ENCODE measurements around the gene COL8A2.

The COL8A2 gene

GRCh38 chr1:36087233-36088123 is 37.5 kb downstream of the COL8A2 start:
- POLR2A ChIA-PET: interaction anchor here (0.6 to 2.0 kb wide), 5 partner anchors 14 to 204 kb away, joined by 3 to 6 read pairs (median 4); partner anchors contain the start of genes AGO1, AGO3 and TRAPPC3
- peak; percentile 6 for DNase-seq (ENCODE audit: extremely low spot score)
- CTCF ChIA-PET: interaction anchor here (0.8 to 1.7 kb wide), 4 partner anchors 33 to 73 kb away, joined by 3 to 6 read pairs (median 4); no protein-coding TSS in a partner anchor
- TF ChIP-seq BHLHE40 (IDR thresholded peaks at IDR 0.05; ENCODE audit: borderline replicate concordance): no peak

- ChIA-PET CTCF (interaction anchor here (0.7 to 1.7 kb wide), 6 partner anchors 32 to 230 kb away, joined by 3 to 6 read pairs (median 3); no protein-coding TSS in a partner anchor), POLR2A (interaction anchor here (0.8 to 2.0 kb wide), 6 partner anchors 8 to 204 kb away, joined by 3 to 6 read pairs (median 4); partner anchors contain the start of genes AGO1 and AGO3)
- DNase-seq (ENCODE audit: extremely low spot score): no peak
- TF ChIP-seq CTBP1 (IDR thresholded peaks at IDR 0.05; ENCODE audit: borderline replicate concordance) (no peak), L3MBTL2 (conservative IDR thresholded peaks at IDR 0.05) (no peak), NFRKB (IDR thresholded peaks at IDR 0.05) (no peak), BHLHE40 (IDR thresholded peaks at IDR 0.05; ENCODE audit: borderline replicate concordance) (no peak), ELF4 (IDR thresholded peaks at IDR 0.05) (no peak), PKNOX1 (IDR thresholded peaks at IDR 0.05) (no peak), HDGF (IDR thresholded peaks at IDR 0.05; ENCODE audit: borderline replicate concordance) (no peak), FOXM1 (IDR thresholded peaks at IDR 0.05; ENCODE audit: borderline replicate concordance) (no peak), SUZ12 (IDR thresholded peaks at IDR 0.05) (no peak), FOXA1 (IDR thresholded peaks at IDR 0.05) (no peak)
Measured at GRCh38 chr1:36086529-36087232, 38.3 kb downstream of the COL8A2 start.

- no peak for DNase-seq (ENCODE audit: extremely low spot score)
- TF ChIP-seq SP1 (IDR thresholded peaks at IDR 0.05): no peak
- TF ChIP-seq TARDBP (IDR thresholded peaks at IDR 0.05): no peak
- TF ChIP-seq ARNT (IDR thresholded peaks at IDR 0.05): no peak
- CTCF ChIA-PET: interaction anchor here (0.7 to 1.7 kb wide), 5 partner anchors 31 to 229 kb away, joined by 3 to 6 read pairs (median 3); no protein-coding TSS in a partner anchor
- POLR2A ChIA-PET: interaction anchor here (0.8 to 2.0 kb wide), 5 partner anchors 9 to 203 kb away, joined by 3 to 6 read pairs (median 3); partner anchors contain the start of gene AGO1
Measured at GRCh38 chr1:36085686-36086526, 39.1 kb downstream of the COL8A2 start.

- ChIA-PET CTCF (interaction anchor here (0.7 kb wide), 1 partner anchor 813 kb away, joined by 3 read pairs; no protein-coding TSS in a partner anchor), POLR2A (no interaction called here)
- TF ChIP-seq FOXK2 (IDR thresholded peaks at IDR 0.05) (no peak), PKNOX1 (IDR thresholded peaks at IDR 0.05) (no peak), FOXA1 (IDR thresholded peaks at IDR 0.05) (no peak)
- DNase-seq (ENCODE audit: extremely low spot score): no peak
Measured at GRCh38 chr1:36085126-36085525, 39.9 kb downstream of the COL8A2 start.

GRCh38 chr1:36084497-36085115 is 40.4 kb downstream of the COL8A2 start:
- ChIA-PET CTCF (interaction anchor here (0.7 to 0.8 kb wide), 2 partner anchors 12 to 813 kb away, joined by 3 read pairs; no protein-coding TSS in a partner anchor), POLR2A (interaction anchor here (1.0 kb wide), 1 partner anchor 154 kb away, joined by 3 read pairs; the partner anchor contains the start of gene AGO3)
- TF ChIP-seq FOXM1 (IDR thresholded peaks at IDR 0.05; ENCODE audit: borderline replicate concordance) (no peak), SP1 (IDR thresholded peaks at IDR 0.05) (no peak), CTBP1 (IDR thresholded peaks at IDR 0.05; ENCODE audit: borderline replicate concordance) (no peak), NFRKB (IDR thresholded peaks at IDR 0.05) (no peak), PKNOX1 (IDR thresholded peaks at IDR 0.05) (no peak), ZNF384 (IDR thresholded peaks at IDR 0.05) (no peak), TARDBP (IDR thresholded peaks at IDR 0.05) (no peak), ARNT (IDR thresholded peaks at IDR 0.05) (no peak), ELF4 (IDR thresholded peaks at IDR 0.05) (no peak), FOXA1 (IDR thresholded peaks at IDR 0.05) (no peak), BHLHE40 (IDR thresholded peaks at IDR 0.05; ENCODE audit: borderline replicate concordance) (no peak), FOXK2 (IDR thresholded peaks at IDR 0.05) (no peak), L3MBTL2 (conservative IDR thresholded peaks at IDR 0.05) (no peak)
- DNase-seq (ENCODE audit: extremely low spot score): no peak
